CD4-positive, CD25-positive, alpha-beta regulatory T cell (primary cell): ENCODE data around the gene PLK5. TPM values are rescaled to one million over a fixed set of nuclear protein-coding genes. Genes with fewer than 3 reads are reported as not detected.

Source experiments
- ATAC-seq, 2 donors: fragments of 150-1000 bp; cut with Tn5 transposase; one replicate each; pipeline ENCODE4 v1.10.0; 2021; ENCODE audit warnings: low read depth in 2 of 2, moderate number of reproducible peaks in 2 of 2, moderate library complexity in 1 of 2
- DNase-seq, 3 donors: peaks; one replicate each; pipeline versions ENCODE4 v3.0.0 to v3.0.0-alpha.2; 2012 to 2022; ENCODE audit warnings: mixed read lengths in 1 of 3
- H3K27ac ChIP-seq: one replicate; pipeline ENCODE4 v1.7.0; 2013; ENCODE audit warnings: mild to moderate bottlenecking, low read length; ENCODE audit not compliant: insufficient read depth, poor library complexity, severe bottlenecking
- H3K27me3 ChIP-seq: one replicate; pipeline ENCODE4 v1.7.0; 2013; ENCODE audit warnings: low read length; ENCODE audit not compliant: control insufficient read depth, insufficient read depth
- H3K36me3 ChIP-seq: one replicate; pipeline ENCODE4 v1.7.0; 2013; ENCODE audit warnings: mild to moderate bottlenecking, low read length, moderate library complexity; ENCODE audit not compliant: control insufficient read depth, insufficient read depth
- H3K4me1 ChIP-seq: 2 replicates; pipeline ENCODE4 v1.7.0; 2013; ENCODE audit warnings: mild to moderate bottlenecking, low read length; ENCODE audit not compliant: insufficient read depth, control insufficient read depth, poor library complexity, severe bottlenecking
- H3K4me3 ChIP-seq: one replicate; pipeline ENCODE4 v1.7.0; 2013; ENCODE audit warnings: low read depth, mild to moderate bottlenecking, low read length, moderate library complexity
- H3K9me3 ChIP-seq, 2 experiments: 1 replicate in 1 of 2; 2 replicates in 1 of 2; pipeline ENCODE4 v1.7.0; 2013; ENCODE audit warnings: low read length in 2 of 2, mild to moderate bottlenecking in 1 of 2, moderate library complexity in 1 of 2; ENCODE audit not compliant: control insufficient read depth in 2 of 2
- H3K27ac Mint-ChIP-seq, 3 donors: one replicate each; pipeline ENCODE4 v1.8.0; 2020 to 2022; ENCODE audit warnings: mild to moderate bottlenecking in 3 of 3, mixed read lengths in 3 of 3, moderate library complexity in 2 of 3
- H3K27me3 Mint-ChIP-seq: one replicate; pipeline ENCODE4 v1.8.0; 2022; ENCODE audit warnings: mild to moderate bottlenecking, mixed read lengths
- H3K36me3 Mint-ChIP-seq: one replicate; pipeline ENCODE4 v1.8.0; 2020; ENCODE audit warnings: mixed read lengths
- H3K4me1 Mint-ChIP-seq, 4 donors: one replicate each; pipeline ENCODE4 v1.8.0; 2020 to 2022; ENCODE audit warnings: mixed read lengths in 4 of 4, mild to moderate bottlenecking in 1 of 4
- H3K4me3 Mint-ChIP-seq, 4 donors: one replicate each; pipeline ENCODE4 v1.8.0; 2020 to 2022; ENCODE audit warnings: mild to moderate bottlenecking in 4 of 4, mixed read lengths in 4 of 4, moderate library complexity in 3 of 4
- H3K9me3 Mint-ChIP-seq, 7 donors: one replicate each; pipeline ENCODE4 v1.8.0; 2020 to 2022; ENCODE audit warnings: mixed read lengths in 7 of 7, mild to moderate bottlenecking in 3 of 7, moderate library complexity in 2 of 7
- polyA plus RNA-seq, 4 donors: library from polyadenylated mRNA; unstranded; fragments of 300-500 nt; fragmentation: Illumina TruSeq; gene quantifications; one replicate each; pipeline ENCODE4 v1.2.3, GENCODE V29; 2021
- total RNA-seq: library from RNA; stranded (reverse); gene quantifications from one replicate; pipeline ENCODE4 v1.2.3, GENCODE V29; 2022

The PLK5 gene
- total and polyA plus RNA-seq, 5 donors from 2014 or later, result not detected

DNA sequence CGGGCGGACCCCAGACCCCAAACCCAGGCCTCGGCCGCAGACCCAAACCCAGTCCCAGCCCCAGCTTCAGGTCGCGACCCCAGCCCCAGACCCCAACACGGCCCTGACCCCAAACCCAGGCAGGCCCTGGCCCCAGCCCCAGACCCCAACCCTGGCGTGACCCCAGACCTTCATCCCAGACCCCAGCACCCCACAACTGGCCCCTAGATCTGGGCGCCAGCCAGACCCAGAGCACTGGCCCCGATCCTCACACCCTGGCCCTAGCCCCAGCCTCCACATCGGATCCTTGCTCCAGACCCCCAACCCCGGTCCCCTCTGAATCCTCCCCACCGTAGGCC is 61.3 kb downstream of the PLK5 start:
- Mint-ChIP-seq H3K27ac (no peak overlapping the region), H3K36me3 (no peaks in the 10 kb centered on the region), H3K4me3 (no peak overlapping the region), H3K4me1 (peaks cover 0 to 12% (median 3%) of the 10 kb centered on the region in 4 donors), H3K27me3 (no peaks in the 10 kb centered on the region), H3K9me3 (no peaks in the 10 kb centered on the region)
- Histone ChIP-seq H3K27ac (no peak overlapping the region), H3K4me3 (no peak overlapping the region), H3K36me3 (peaks cover 16% of the 10 kb centered on the region), H3K4me1 (peaks cover under 1% of the 10 kb centered on the region), H3K9me3 (no peaks in the 10 kb centered on the region), H3K27me3 (no peaks in the 10 kb centered on the region)
- ATAC-seq (no peak), DNase-seq (no peak)

Other genes with a start within 250 kb of the PLK5 start
- gene FAM174C, start 248.5 kb upstream of the PLK5 start, total RNA-seq, result 44.2 TPM
- 10 to 100 TPM; 72.9 to 91.3 (median 88.4) TPM for gene FAM174C, start 248.5 kb upstream of the PLK5 start, polyA plus RNA-seq
- gene EFNA2, start 238.2 kb upstream of the PLK5 start, total RNA-seq, result not detected
- not detected for gene EFNA2, start 238.2 kb upstream of the PLK5 start, polyA plus RNA-seq
- gene NDUFS7, start 140.2 kb upstream of the PLK5 start, total RNA-seq, result 58.3 TPM
- gene NDUFS7, start 140.2 kb upstream of the PLK5 start, polyA plus RNA-seq, result 100 to 1,000 TPM; 190 to 227 (median 215) TPM
- 6.7 TPM for gene GAMT, start 122.5 kb upstream of the PLK5 start, total RNA-seq
- 10 to 100 TPM; 10.4 to 20.2 (median 14.2) TPM for gene GAMT, start 122.5 kb upstream of the PLK5 start, polyA plus RNA-seq
- gene DAZAP1, start 116.5 kb upstream of the PLK5 start, total RNA-seq, result 153 TPM
- gene DAZAP1, start 116.5 kb upstream of the PLK5 start, polyA plus RNA-seq, result 1 to 10 TPM; 2.4 to 5.3 (median 4.2) TPM
- 1,352 TPM for gene RPS15, start 85.7 kb upstream of the PLK5 start, total RNA-seq
- gene RPS15, start 85.7 kb upstream of the PLK5 start, polyA plus RNA-seq, result 1,000 to 10,000 TPM; 2,869 to 3,453 (median 3,084) TPM
- gene APC2, start 74.0 kb upstream of the PLK5 start, total RNA-seq, result 0.25 TPM
- under 1 TPM in 2 of 4 donors, not detected in 2; 0.06 to 0.07 TPM for gene APC2, start 74.0 kb upstream of the PLK5 start, polyA plus RNA-seq
- gene C19orf25, start 44.9 kb upstream of the PLK5 start, total RNA-seq, result 33.4 TPM
- gene C19orf25, start 44.9 kb upstream of the PLK5 start, polyA plus RNA-seq, result 10 to 100 TPM; 42.2 to 64.0 (median 54.0) TPM
- gene PCSK4, start 33.7 kb upstream of the PLK5 start, total RNA-seq, result 1.3 TPM
- gene PCSK4, start 33.7 kb upstream of the PLK5 start, polyA plus RNA-seq, result 1 to 10 TPM in 1 of 4 donors, under 1 TPM in 2, not detected in 1; 0.08 to 1.3 (median 0.29) TPM
- 1.3 TPM for gene REEP6, start 32.9 kb upstream of the PLK5 start, total RNA-seq
- 1 to 10 TPM; 1.5 to 3.3 (median 2.6) TPM for gene REEP6, start 32.9 kb upstream of the PLK5 start, polyA plus RNA-seq
- 2.1 TPM for gene ADAMTSL5, start 11.1 kb upstream of the PLK5 start, total RNA-seq
- gene ADAMTSL5, start 11.1 kb upstream of the PLK5 start, polyA plus RNA-seq, result 1 to 10 TPM in 2 of 4 donors, under 1 TPM in 2; 0.29 to 3.3 (median 1.8) TPM
- 3.6 TPM for gene MEX3D, start 44.2 kb downstream of the PLK5 start, total RNA-seq
- under 1 TPM in 1 of 4 donors, not detected in 3; 0.21 TPM for gene MEX3D, start 44.2 kb downstream of the PLK5 start, polyA plus RNA-seq
- gene MBD3, start 68.8 kb downstream of the PLK5 start, total RNA-seq, result 39.7 TPM
- 1 to 10 TPM; 4.8 to 6.3 (median 5.6) TPM for gene MBD3, start 68.8 kb downstream of the PLK5 start, polyA plus RNA-seq
- gene UQCR11, start 81.4 kb downstream of the PLK5 start, total RNA-seq, result 126 TPM
- gene UQCR11, start 81.4 kb downstream of the PLK5 start, polyA plus RNA-seq, result 100 to 1,000 TPM; 574 to 819 (median 585) TPM
- gene TCF3, start 128.5 kb downstream of the PLK5 start, total RNA-seq, result 56.5 TPM
- 1 to 10 TPM; 3.4 to 7.5 (median 3.6) TPM for gene TCF3, start 128.5 kb downstream of the PLK5 start, polyA plus RNA-seq
- not detected for gene ONECUT3, start 229.4 kb downstream of the PLK5 start, total RNA-seq
- gene ONECUT3, start 229.4 kb downstream of the PLK5 start, polyA plus RNA-seq, result not detected